AG04450 (cell line): Measurements from ENCODE around the gene PPARA. TPM values are rescaled to one million over a fixed set of nuclear protein-coding genes. Genes with fewer than 3 reads are reported as not detected.
"Not testable (repeated sequence)": the region's sequence is repeated elsewhere in the genome, so short reads cannot be mapped to it uniquely, and the experiment has no call there.

Source experiments
- CTCF ChIA-PET: fragments of 300-600, 350-600 bp; formaldehyde crosslinking; extraction: SDS; loops from one replicate; lab custom pipeline; 2022; ENCODE audit warnings: antibody characterized with exemption, inconsistent platforms; lab: Charles Lee
- POLR2A ChIA-PET: fragments of 350-600 bp; formaldehyde crosslinking; extraction: SDS; loops from one replicate; lab custom pipeline; 2021; ENCODE audit warnings: antibody characterized with exemption, inconsistent platforms; lab: Yijun Ruan, JAX
- DNase-seq: peaks from one replicate; pipeline ENCODE4 v3.0.0-alpha.2; 2011; ENCODE audit warnings: low read depth, low spot score
- H3K27ac ChIP-seq: one replicate; pipeline ENCODE4 v1.5.1; 2012; ENCODE audit warnings: low read depth, low read length, control low read depth
- H3K27me3 ChIP-seq: one replicate; pipeline ENCODE4 v1.6.0; 2012; ENCODE audit warnings: low read length; ENCODE audit not compliant: control insufficient read depth, insufficient read depth
- H3K4me3 ChIP-seq: 2 replicates; pipeline ENCODE4 v1.5.1; 2011; ENCODE audit warnings: mild to moderate bottlenecking, low read depth, low read length, control low read depth
- H3K9me3 ChIP-seq: 2 replicates; pipeline ENCODE4 v1.5.1; 2012; ENCODE audit warnings: low read length; ENCODE audit not compliant: control insufficient read depth, insufficient read depth
- polyA plus RNA-seq: library from polyadenylated mRNA; depleted of rRNA; stranded (reverse); fragments of >200 nt; gene quantifications from 2 replicates; pipeline ENCODE4 v1.2.3, GENCODE V29; 2011
- TF ChIP-seq, protein P1 (sequence below): IDR thresholded peaks from 2 replicates; pipeline ENCODE4 v1.5.1; 2011; ENCODE audit warnings: low read depth, low read length, control low read depth, inconsistent platforms

PPARA gene
- polyA plus RNA-seq, 1 experiment: 10.4 TPM

- CTCF ChIA-PET: no interaction called here
- DNase-seq: no peak
- Histone ChIP-seq H3K27ac (no peak overlapping the region), H3K9me3 (peaks cover 3% of the 10 kb centered on the region; the same call in 1 of the 2 replicates), H3K27me3 (peaks cover 23% of the 10 kb centered on the region), H3K4me3 (no peak overlapping the region)
- POLR2A ChIA-PET: no interaction called here
- TF ChIP-seq, protein P1, sequence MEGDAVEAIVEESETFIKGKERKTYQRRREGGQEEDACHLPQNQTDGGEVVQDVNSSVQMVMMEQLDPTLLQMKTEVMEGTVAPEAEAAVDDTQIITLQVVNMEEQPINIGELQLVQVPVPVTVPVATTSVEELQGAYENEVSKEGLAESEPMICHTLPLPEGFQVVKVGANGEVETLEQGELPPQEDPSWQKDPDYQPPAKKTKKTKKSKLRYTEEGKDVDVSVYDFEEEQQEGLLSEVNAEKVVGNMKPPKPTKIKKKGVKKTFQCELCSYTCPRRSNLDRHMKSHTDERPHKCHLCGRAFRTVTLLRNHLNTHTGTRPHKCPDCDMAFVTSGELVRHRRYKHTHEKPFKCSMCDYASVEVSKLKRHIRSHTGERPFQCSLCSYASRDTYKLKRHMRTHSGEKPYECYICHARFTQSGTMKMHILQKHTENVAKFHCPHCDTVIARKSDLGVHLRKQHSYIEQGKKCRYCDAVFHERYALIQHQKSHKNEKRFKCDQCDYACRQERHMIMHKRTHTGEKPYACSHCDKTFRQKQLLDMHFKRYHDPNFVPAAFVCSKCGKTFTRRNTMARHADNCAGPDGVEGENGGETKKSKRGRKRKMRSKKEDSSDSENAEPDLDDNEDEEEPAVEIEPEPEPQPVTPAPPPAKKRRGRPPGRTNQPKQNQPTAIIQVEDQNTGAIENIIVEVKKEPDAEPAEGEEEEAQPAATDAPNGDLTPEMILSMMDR: no peak
These were observed 106.1 kb downstream of the PPARA start for GRCh38 chr22:46256358-46256958.

DNA sequence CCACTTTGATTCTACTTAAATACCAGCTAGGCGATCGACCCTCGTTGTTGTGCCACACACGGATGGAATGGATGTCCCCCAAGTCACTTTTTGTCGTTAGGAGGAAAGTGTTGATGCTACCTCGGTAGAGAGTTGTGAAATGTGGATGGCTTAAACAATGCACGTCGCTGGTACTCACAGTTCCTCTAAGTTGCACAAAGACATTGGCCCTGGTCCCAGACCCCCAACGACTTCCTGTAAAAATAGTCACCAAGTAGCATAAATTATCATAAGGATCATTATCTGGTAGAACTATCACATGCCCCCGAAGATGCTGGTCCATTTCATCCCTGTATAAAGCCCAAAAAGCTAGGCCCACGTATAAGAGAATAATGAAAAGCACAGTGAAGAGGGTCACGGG, 109.0 kb downstream of the PPARA start:
- no peak overlapping the region for H3K27ac ChIP-seq
- ChIA-PET POLR2A (no interaction called here), CTCF (no interaction called here)
- TF ChIP-seq, protein P1: no peak
- H3K4me3 ChIP-seq: no peak overlapping the region
- peaks cover 16% of the 10 kb centered on the region for H3K9me3 ChIP-seq
- H3K27me3 ChIP-seq: peaks cover 32% of the 10 kb centered on the region
- DNase-seq: no peak

DNA sequence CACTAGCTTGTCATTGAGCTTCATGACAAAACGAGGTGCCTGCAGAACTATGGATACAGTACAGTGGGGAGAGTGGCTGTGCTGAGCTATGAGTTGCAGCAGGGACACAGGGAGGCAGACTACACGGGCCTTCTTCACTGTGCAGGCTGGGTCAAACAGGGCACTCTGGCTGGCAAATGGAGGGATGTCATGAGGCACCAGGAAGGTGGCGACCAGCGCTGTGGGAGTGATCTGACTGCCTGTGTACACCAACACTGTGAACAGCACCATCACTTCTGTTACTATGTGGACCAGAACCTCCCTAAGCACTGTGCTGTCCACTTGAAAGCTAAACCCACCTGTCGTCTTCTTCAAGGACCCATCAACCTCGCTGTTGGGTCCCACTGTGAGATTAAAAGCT, 109.7 kb downstream of the PPARA start:
- peaks cover 18% of the 10 kb centered on the region for H3K9me3 ChIP-seq
- peaks cover 32% of the 10 kb centered on the region for H3K27me3 ChIP-seq
- ChIA-PET CTCF (no interaction called here), POLR2A (no interaction called here)
- H3K27ac ChIP-seq: no peak overlapping the region
- DNase-seq: no peak
- no peak overlapping the region for H3K4me3 ChIP-seq
- TF ChIP-seq, protein P1: no peak

DNA sequence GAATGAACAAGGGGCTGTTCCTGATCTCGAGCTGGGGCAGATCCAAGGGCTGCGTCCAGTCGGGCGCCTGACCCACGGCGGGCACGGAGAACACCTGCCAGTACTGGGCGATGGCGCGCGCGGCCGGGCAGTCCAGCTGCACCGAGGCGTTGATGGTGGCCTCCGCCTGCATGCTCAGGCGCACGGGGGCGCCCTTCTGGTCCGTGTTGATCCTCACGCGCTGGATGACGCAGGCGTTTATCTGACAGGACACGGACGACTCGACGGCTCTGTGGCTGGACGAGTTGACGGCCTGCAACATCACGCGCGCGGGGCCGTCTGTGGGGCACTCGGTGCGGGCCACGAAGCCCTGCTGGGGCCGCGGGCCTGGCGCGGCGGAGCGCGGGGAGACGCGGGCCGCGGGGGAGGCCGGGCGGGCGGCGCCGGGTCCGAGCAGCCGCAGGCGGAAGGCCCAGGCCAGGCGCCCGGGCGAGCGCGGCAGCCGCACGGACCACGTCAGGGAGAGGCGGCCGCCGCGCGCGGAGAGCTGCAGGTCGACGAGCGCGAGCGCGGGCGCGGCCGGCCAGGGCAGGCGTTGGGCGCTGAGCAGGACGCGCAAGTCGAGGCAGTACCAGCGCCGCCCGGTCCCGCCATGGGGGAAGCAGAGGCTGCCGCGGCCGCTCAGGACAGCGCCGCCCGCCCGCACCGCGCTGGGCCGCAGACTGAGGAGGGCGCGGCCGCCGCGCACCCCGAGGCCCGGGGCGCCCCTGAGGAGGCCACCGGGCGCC, 112.3 kb downstream of the PPARA start:
- Histone ChIP-seq H3K9me3 (peaks cover 25% of the 10 kb centered on the region), H3K4me3 (no peak overlapping the region), H3K27me3 (peaks cover 31% of the 10 kb centered on the region), H3K27ac (no peak overlapping the region)
- TF ChIP-seq, protein P1: peak; percentile 32; the same call in 1 of the 2 replicates
- ChIA-PET CTCF (no interaction called here), POLR2A (no interaction called here)
- no peak for DNase-seq

DNA sequence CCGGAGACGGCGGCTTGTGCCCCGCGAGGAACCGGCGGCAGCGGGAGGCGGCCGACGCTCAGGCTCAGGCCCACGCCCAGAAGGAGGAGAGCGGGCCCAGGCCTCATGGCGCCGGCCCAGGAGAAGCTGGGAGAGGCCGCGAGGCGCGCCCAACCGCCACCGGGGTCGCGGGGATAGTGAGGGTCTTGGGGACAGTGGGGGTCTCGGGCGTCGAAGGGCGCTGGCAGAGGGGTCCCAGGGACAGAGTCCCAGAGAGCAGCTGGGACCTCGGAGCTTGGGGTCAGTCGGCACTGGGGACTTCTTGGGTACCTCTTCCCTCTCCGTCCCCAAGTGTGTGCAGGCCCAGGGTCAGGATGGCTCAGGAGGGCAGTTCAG, 112.9 kb downstream of the PPARA start, which contains the start of gene PKDREJ:
Gene PKDREJ (minus strand): TSS at position 128 of the 375 bp plus-strand sequence. CDS start 21 bp downstream, at position 107.
- H3K4me3 ChIP-seq: no peak within 1 kb of the TSS
- no peak for DNase-seq
- TF ChIP-seq, protein P1: no peak
- H3K27me3 ChIP-seq: peaks cover 26% of the 10 kb centered on the region
- CTCF ChIA-PET: no interaction called here
- peaks cover 25% of the 10 kb centered on the region for H3K9me3 ChIP-seq
- no peak within 1 kb of the TSS for H3K27ac ChIP-seq
- POLR2A ChIA-PET: no interaction called here

DNA sequence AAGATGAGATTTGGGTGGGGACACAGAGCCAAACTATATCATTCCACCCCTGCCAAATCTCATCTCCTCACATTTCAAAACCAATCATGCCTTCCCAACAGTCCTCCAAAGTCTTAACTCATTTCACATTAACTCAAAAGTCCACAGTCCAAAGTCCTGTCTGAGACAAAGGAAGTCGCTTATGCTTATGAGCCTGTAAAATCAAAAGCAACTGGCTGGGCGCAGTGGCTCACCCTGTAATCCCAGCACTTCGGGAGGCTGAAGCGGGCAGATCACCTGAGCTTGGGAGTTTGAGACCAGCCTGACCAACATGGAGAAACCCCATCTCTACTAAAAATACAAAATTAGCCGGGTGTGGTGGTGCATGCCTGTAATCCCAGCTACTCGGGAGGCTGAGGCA, 114.2 kb downstream of the PPARA start:
- H3K27ac ChIP-seq, DNase-seq, CTCF ChIA-PET, POLR2A ChIA-PET, H3K4me3 ChIP-seq: not testable (repeated sequence)
- peaks cover 18% of the 10 kb centered on the region for H3K27me3 ChIP-seq
- H3K9me3 ChIP-seq: peaks cover 21% of the 10 kb centered on the region

- POLR2A ChIA-PET, CTCF ChIA-PET, H3K4me3 ChIP-seq, DNase-seq, H3K27ac ChIP-seq: not testable (repeated sequence)
- Histone ChIP-seq H3K27me3 (peaks cover 15% of the 10 kb centered on the region), H3K9me3 (peaks cover 21% of the 10 kb centered on the region)
These were observed 115.3 kb downstream of the PPARA start for GRCh38 chr22:46265627-46266026.
